A549 (cell line): ENCODE measurements around the gene NCOA6. TPM values are rescaled to one million over a fixed set of nuclear protein-coding genes. Genes with fewer than 3 reads are reported as not detected.

Experiments used
- ATAC-seq, 2 experiments: fragments of 200-7000 bp in 1 of 2; fragments of >200 bp in 1 of 2; cut with Nextera tagmentation in 1 of 2; cut with Tn5 transposase in 1 of 2; 3 replicates each; pipeline versions ENCODE4 v1.8.0 to v1.9.1; 2018 to 2020; ENCODE audit warnings: mild to moderate bottlenecking in 1 of 2, moderate library complexity in 1 of 2
- CTCF ChIA-PET: fragments of 300-600 bp; sonication (Branson Sonifier 250); formaldehyde crosslinking; extraction: SDS; loops from one replicate; lab custom pipeline; 2021; ENCODE audit warnings: antibody characterized with exemption, inconsistent platforms; lab: Yijun Ruan, JAX
- POLR2A ChIA-PET: fragments of 350-600 bp; formaldehyde crosslinking; extraction: SDS; loops from one replicate; lab custom pipeline; 2021; ENCODE audit warnings: antibody characterized with exemption, inconsistent platforms; lab: Yijun Ruan, JAX
- DNase-seq, 2 experiments: peaks; one replicate each; pipeline versions ENCODE4 v3.0.0 to v3.0.0-alpha.2; 2011 to 2016; ENCODE audit warnings: low read depth in 1 of 2, low spot score in 1 of 2
- FAIRE-seq: peaks from 2 replicates; lab custom pipeline; 2011; peaks lifted over from hg19 to GRCh38; lab: Jason Lieb, UNC
- H3K27ac ChIP-seq, 2 experiments: fragments of >200 bp; sonication (Bioruptor Twin); formaldehyde crosslinking; 3 replicates each; pipeline ENCODE4 v1.5.1; 2016 to 2017
- H3K4me1 ChIP-seq: fragments of >200 bp; sonication (Bioruptor Twin); formaldehyde crosslinking; 3 replicates; pipeline ENCODE4 v1.6.1; 2016
- H3K4me2 ChIP-seq: fragments of >200 bp; sonication (Bioruptor Twin); formaldehyde crosslinking; 3 replicates; pipeline ENCODE4 v1.6.1; 2016
- H3K4me3 ChIP-seq: fragments of >200 bp; sonication (Bioruptor Twin); formaldehyde crosslinking; 3 replicates; pipeline ENCODE4 v1.5.1; 2016
- H3K9me3 ChIP-seq: fragments of >200 bp; sonication (Bioruptor Twin); formaldehyde crosslinking; 3 replicates; pipeline ENCODE4 v1.6.1; 2016
- BHLHE40 ChIP-seq: IDR thresholded peaks from 2 replicates; pipeline ENCODE4 v1.6.1; 2012; ENCODE audit warnings: low read depth, low read length, inconsistent platforms
- EHF ChIP-seq: fragments of 250-450 bp; sonication (Bioruptor Pico); IDR thresholded peaks from 2 replicates; pipeline ENCODE4 v1.5.0; 2020; ENCODE audit warnings: mild to moderate bottlenecking
- ELK1 ChIP-seq: fragments of 150-350 bp; IDR thresholded peaks from 2 replicates; pipeline ENCODE4 v1.6.1; 2014; ENCODE audit warnings: low read depth, mild to moderate bottlenecking, low read length
- KDM1A ChIP-seq: fragments of 200-600 bp; sonication (generic); IDR thresholded peaks from 2 replicates; pipeline ENCODE4 v1.6.1; 2016; ENCODE audit warnings: low read depth, mild to moderate bottlenecking
- MAZ ChIP-seq: fragments of 150-350 bp; IDR thresholded peaks from 2 replicates; pipeline ENCODE4 v1.6.1; 2014; ENCODE audit warnings: antibody characterized with exemption, low read depth, low read length, borderline replicate concordance
- PHF8 ChIP-seq: fragments of 200-600 bp; sonication (generic); IDR thresholded peaks from 2 replicates; pipeline ENCODE4 v1.6.1; 2016; ENCODE audit warnings: low read depth, mild to moderate bottlenecking, antibody characterized with exemption, moderate library complexity, borderline replicate concordance
- POLR2A ChIP-seq: IDR thresholded peaks from 2 replicates; pipeline ENCODE4 v1.6.1; 2012; ENCODE audit warnings: mild to moderate bottlenecking, low read length
- POLR2AphosphoS2 ChIP-seq: conservative IDR thresholded peaks from 2 replicates; pipeline ENCODE4 v1.6.1; 2012; ENCODE audit warnings: low read length, improper control_type of control experiment, inconsistent platforms
- RAD21 ChIP-seq, 2 experiments: fragments of >200 bp in 1 of 2; sonication (Bioruptor Twin) in 1 of 2; formaldehyde crosslinking in 1 of 2; IDR thresholded peaks in 1 of 2; conservative IDR thresholded peaks in 1 of 2; 2 replicates in 1 of 2; 3 replicates in 1 of 2; pipeline ENCODE4 v1.6.1; 2012 to 2018; ENCODE audit warnings: inconsistent platforms in 1 of 2
- TFCP2L1 ChIP-seq: fragments of 250-450 bp; sonication (Bioruptor Pico); IDR thresholded peaks from 2 replicates; pipeline ENCODE4 v1.5.0; 2021; ENCODE audit warnings: mild to moderate bottlenecking
- USF2 ChIP-seq: fragments of 450-650 bp; IDR thresholded peaks from 2 replicates; pipeline ENCODE4 v1.6.1; 2014; ENCODE audit warnings: antibody characterized with exemption
- ZNF302 ChIP-seq: fragments of 250-450 bp; sonication (Bioruptor Pico); IDR thresholded peaks from 2 replicates; pipeline ENCODE4 v1.9.0; 2021; ENCODE audit warnings: inconsistent platforms, mild to moderate bottlenecking, moderate library complexity
- WGBS: methylation state at CpG from one replicate; pipeline ENCODE4 v1.1.6; 2017; ENCODE audit errors: missing lambda C conversion rate; 5-methylcytosine and 5-hydroxymethylcytosine counted together
- polyA plus RNA-seq, 4 experiments: library from polyadenylated mRNA; depleted of rRNA in 3 of 4; stranded (reverse); fragments of >200 nt; fragmentation: RNase III in 1 of 4; extraction: RNeasy Plus Mini Kit Qiagen cat#74134 plus additional on column Dnase treatment in 1 of 4; gene quantifications; 2 replicates in 3 of 4; 3 replicates in 1 of 4; pipeline ENCODE4 v1.2.3, GENCODE V29; 2011 to 2017

NCOA6 gene
- polyA plus RNA-seq, 2 of the 4 experiments (the other 2 are of a cell fraction), result 15.8 to 18.0 TPM

GRCh38 chr20:34829191-34829590 lies 3.7 kb upstream of the NCOA6 start (continued):
- TF ChIP-seq ELK1, result no peak

- ATAC-seq, result peak; percentile 86 to 89
- H3K4me1 ChIP-seq, result peaks cover 16% of the 10 kb centered on the region; the same call in 2 of the 3 replicates
- peak overlapping the region; percentile 94 to 100 for H3K27ac ChIP-seq
- no peaks in the 10 kb centered on the region for H3K9me3 ChIP-seq
- 0% methylated on average over 8 of the region's 68 CpGs for WGBS
- H3K4me2 ChIP-seq, result peak overlapping the region; percentile 79
- FAIRE-seq, result no peak
- peak; percentile 40 to 48 for DNase-seq
- peak; percentile 56; the same call in 1 of the 2 replicates for TF ChIP-seq PHF8
- no peak for TF ChIP-seq ZNF302 (CRISPR knock-in tag)
- TF ChIP-seq RAD21 (conservative IDR thresholded peaks at IDR 0.05 in 1 of 2, IDR thresholded peaks at IDR 0.05 in 1 of 2), result peak in 1 of 2 experiments; percentile 18; a peak in 1 of 5 replicates
- TF ChIP-seq MAZ, result peak; percentile 38; the same call in 1 of the 2 replicates
- peak; percentile 26; the same call in 1 of the 2 replicates for TF ChIP-seq POLR2A
- TF ChIP-seq, all 56 proteins: peak for 4
- H3K4me3 ChIP-seq, result peak overlapping the region; percentile 77
- ChIA-PET POLR2A (interaction anchor here (0.5 kb wide), 1 partner anchor 629 kb away, joined by 6 read pairs; no protein-coding TSS in a partner anchor), CTCF (interaction anchor here (0.6 to 3.6 kb wide), 3 partner anchors 9 to 158 kb away, joined by 3 to 18 read pairs (median 4); no protein-coding TSS in a partner anchor)
Observed at GRCh38 chr20:34824806-34825529, 483 bp downstream of the NCOA6 start.

GRCh38 chr20:34824452-34824805 lies 1.0 kb downstream of the NCOA6 start:
- FAIRE-seq (no peak), ATAC-seq (peak; percentile 78 to 88)

GRCh38 chr20:34824026-34824425 lies 1.4 kb downstream of the NCOA6 start:
- Histone ChIP-seq H3K4me3 (peak overlapping the region; percentile 77), H3K27ac (no peak overlapping the region), H3K4me1 (peaks cover 16% of the 10 kb centered on the region; the same call in 2 of the 3 replicates), H3K4me2 (peak overlapping the region; percentile 79), H3K9me3 (no peaks in the 10 kb centered on the region)
- TF ChIP-seq KDM1A (no peak), ELK1 (no peak), TFCP2L1 (CRISPR knock-in tag) (no peak), POLR2AphosphoS2 (no peak), EHF (no peak), BHLHE40 (no peak)
- DNase-seq (no peak), FAIRE-seq (no peak), ATAC-seq (no peak)
- CTCF ChIA-PET, result interaction anchor here (0.6 to 3.6 kb wide), 3 partner anchors 10 to 157 kb away, joined by 3 to 18 read pairs (median 3); no protein-coding TSS in a partner anchor
- POLR2A ChIA-PET, result no interaction called here
- WGBS, result 18% methylated on average over 1 of the region's 1 CpG

More at GRCh38 chr20:34824452-34824805, 1.0 kb downstream of the NCOA6 start:
- ChIA-PET POLR2A (no interaction called here), CTCF (interaction anchor here (0.6 to 3.6 kb wide), 4 partner anchors 10 to 158 kb away, joined by 3 to 18 read pairs (median 4); no protein-coding TSS in a partner anchor)
- peak; percentile 80 to 84 for DNase-seq
- Histone ChIP-seq H3K27ac (peak overlapping the region; percentile 94 to 100), H3K4me1 (peaks cover 16% of the 10 kb centered on the region; the same call in 2 of the 3 replicates), H3K9me3 (no peaks in the 10 kb centered on the region), H3K4me3 (peak overlapping the region; percentile 77), H3K4me2 (peak overlapping the region; percentile 79)
- TF ChIP-seq USF2 (no peak), POLR2A (peak; percentile 34; the same call in 1 of the 2 replicates)
- WGBS, result 3% methylated on average over 2 of the region's 2 CpGs
